NT2/D1 (cell line): Measurements from ENCODE around the gene STARD5.

Experiments used
- SUZ12 ChIP-seq: IDR thresholded peaks from 2 replicates; pipeline ENCODE4 v1.6.1; 2011; ENCODE audit not compliant: insufficient read length, insufficient read depth; ENCODE audit errors: extremely low read depth
- ZNF274 ChIP-seq: IDR thresholded peaks from 2 replicates; pipeline ENCODE4 v1.6.1; 2011; ENCODE audit warnings: mild to moderate bottlenecking, low read depth, low read length

- TF ChIP-seq SUZ12 (no peak), ZNF274 (no peak)
Observed at GRCh38 chr15:81286621-81287121, 37.3 kb downstream of the STARD5 start.
